Transverse colon (tissue), 4 donors: ENCODE measurements around the gene SCD. TPM values are rescaled to one million over a fixed set of nuclear protein-coding genes. Genes with fewer than 3 reads are reported as not detected.

Experiments
- DNase-seq: peaks from one replicate; pipeline ENCODE4 v3.0.0-alpha.2; 2019
- H3K27ac ChIP-seq, 4 donors: fragments of 200-600 bp; sonication (generic); 2 replicates each; pipeline ENCODE4 v1.5.1; 2016 to 2018; ENCODE audit warnings: inconsistent platforms in 4 of 4
- H3K27me3 ChIP-seq: fragments of 200-600 bp; sonication (generic); 2 replicates; pipeline ENCODE4 v1.5.1; 2017; ENCODE audit warnings: inconsistent platforms
- H3K36me3 ChIP-seq, 4 donors: fragments of 200-600 bp; sonication (generic); 2 replicates each; pipeline ENCODE4 v1.5.1; 2017 to 2019; ENCODE audit warnings: inconsistent platforms in 4 of 4
- H3K4me1 ChIP-seq, 4 donors: fragments of 200-600 bp; sonication (generic); 2 replicates each; pipeline ENCODE4 v1.5.1; 2017 to 2020; ENCODE audit warnings: inconsistent platforms in 4 of 4
- H3K4me3 ChIP-seq, 4 donors: fragments of 200-600 bp; sonication (generic); 1 replicate in 1 of 4; 2 replicates in 3 of 4; pipeline versions ENCODE4 v1.5.1 to v1.6.1; 2017 to 2019; ENCODE audit warnings: inconsistent platforms in 4 of 4
- H3K9me3 ChIP-seq, 2 donors: fragments of 200-600 bp; sonication (generic); 2 replicates each; pipeline ENCODE4 v1.5.1; 2017 to 2019; ENCODE audit warnings: inconsistent platforms in 2 of 2
- CTCF ChIP-seq, 5 experiments: fragments of 200-600 bp in 3 of 5; fragments of 450-650 bp in 2 of 5; sonication (generic) in 3 of 5; IDR thresholded peaks; 1 replicate in 2 of 5; 2 replicates in 3 of 5; pipeline ENCODE4 v1.5.1; 2016 to 2017; ENCODE audit warnings: antibody characterized with exemption in 5 of 5, inconsistent platforms in 3 of 5, mild to moderate bottlenecking in 2 of 5, moderate library complexity in 1 of 5
- EP300 ChIP-seq: sonication (generic); formaldehyde crosslinking; IDR thresholded peaks from one replicate; pipeline ENCODE4 v1.6.1; 2017; ENCODE audit warnings: antibody characterized with exemption, low read depth
- POLR2A ChIP-seq: fragments of 450-650 bp; IDR thresholded peaks from one replicate; pipeline ENCODE4 v1.6.1; 2016; ENCODE audit warnings: antibody characterized with exemption, mild to moderate bottlenecking, moderate library complexity
- POLR2AphosphoS5 ChIP-seq, 3 donors: sonication (generic); formaldehyde crosslinking; IDR thresholded peaks; one replicate each; pipeline ENCODE4 v1.6.1; 2016; ENCODE audit warnings: antibody characterized with exemption in 3 of 3
- WGBS, 2 donors: methylation state at CpG; one replicate each; pipeline ENCODE4 v1.1.5; 2018; ENCODE audit warnings: low coverage in 1 of 2; 5-methylcytosine and 5-hydroxymethylcytosine counted together
- in situ Hi-C, 4 donors: fragments of 200-750 bp; cut with MboI; loops; one replicate each; pipeline versions ENCODE4 v1.15.0 to v1.15.1; 2017; ENCODE audit warnings: low sequenced_read_pairs in 3 of 4, low pct_ligation_motif_present in 1 of 4, low pct_unique_long_range_greater_than_20kb in 1 of 4
- intact Hi-C: fragments of 100-400 bp; cut with DNase I; formaldehyde crosslinking; loops from one replicate; pipeline ENCODE4 v1.15.1; 2023; ENCODE audit warnings: low total_unique reads
- total RNA-seq, 4 donors: library from RNA; depleted of rRNA; stranded (reverse); fragments of >200 nt; gene quantifications; one replicate each; pipeline ENCODE4 v1.1.0, GENCODE V29; 2016

The SCD gene
- total RNA-seq, 4 donors from 2014 or later, result 9.2 to 62.1 (median 21.8) TPM

DNA sequence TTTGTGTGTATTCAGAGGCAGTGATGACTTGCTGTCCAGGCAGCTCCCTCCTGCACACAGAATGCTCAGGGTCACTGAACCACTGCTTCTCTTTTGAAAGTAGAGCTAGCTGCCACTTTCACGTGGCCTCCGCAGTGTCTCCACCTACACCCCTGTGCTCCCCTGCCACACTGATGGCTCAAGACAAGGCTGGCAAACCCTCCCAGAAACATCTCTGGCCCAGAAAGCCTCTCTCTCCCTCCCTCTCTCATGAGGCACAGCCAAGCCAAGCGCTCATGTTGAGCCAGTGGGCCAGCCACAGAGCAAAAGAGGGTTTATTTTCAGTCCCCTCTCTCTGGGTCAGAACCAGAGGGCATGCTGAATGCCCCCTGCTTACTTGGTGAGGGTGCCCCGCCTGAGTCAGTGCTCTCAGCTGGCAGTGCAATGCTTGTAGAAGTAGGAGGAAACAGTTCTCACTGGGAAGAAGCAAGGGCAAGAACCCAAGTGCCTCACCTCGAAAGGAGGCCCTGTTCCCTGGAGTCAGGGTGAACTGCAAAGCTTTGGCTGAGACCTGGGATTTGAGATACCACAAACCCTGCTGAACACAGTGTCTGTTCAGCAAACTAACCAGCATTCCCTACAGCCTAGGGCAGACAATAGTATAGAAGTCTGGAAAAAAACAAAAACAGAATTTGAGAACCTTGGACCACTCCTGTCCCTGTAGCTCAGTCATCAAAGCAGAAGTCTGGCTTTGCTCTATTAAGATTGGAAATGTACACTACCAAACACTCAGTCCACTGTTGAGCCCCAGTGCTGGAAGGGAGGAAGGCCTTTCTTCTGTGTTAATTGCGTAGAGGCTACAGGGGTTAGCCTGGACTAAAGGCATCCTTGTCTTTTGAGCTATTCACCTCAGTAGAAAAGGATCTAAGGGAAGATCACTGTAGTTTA lies 15.8 kb downstream of the SCD start:
- WGBS, 2 donors, result 80 to 82% methylated on average over 1 to 6 of the region's 6 CpGs
- in situ Hi-C loops (no loop called here), intact Hi-C loops (no loop called here)
- peak overlapping the region in 2 of 4 donors; percentile 4 to 23 for H3K27ac ChIP-seq
- H3K36me3 ChIP-seq, result peaks cover 0 to 6% (median 0%) of the 10 kb centered on the region in 4 donors
- no peaks in the 10 kb centered on the region for H3K27me3 ChIP-seq
- H3K9me3 ChIP-seq, result no peaks in the 10 kb centered on the region
- no peak overlapping the region for H3K4me3 ChIP-seq
- TF ChIP-seq POLR2A, result no peak
- no peak for TF ChIP-seq CTCF (IDR thresholded peaks at IDR 0.05)
- TF ChIP-seq EP300, result no peak
- TF ChIP-seq POLR2AphosphoS5 (IDR thresholded peaks at IDR 0.05), result no peak
- no peak for DNase-seq
- H3K4me1 ChIP-seq, result peaks cover 12 to 50% (median 21%) of the 10 kb centered on the region in 4 donors

- Histone ChIP-seq H3K4me1 (peaks cover 12 to 50% (median 21%) of the 10 kb centered on the region in 4 donors), H3K4me3 (no peak overlapping the region), H3K9me3 (no peaks in the 10 kb centered on the region), H3K27ac (peak overlapping the region in 3 of 4 donors; percentile 8 to 84 (median 79)), H3K36me3 (peaks cover 0 to 6% (median 0%) of the 10 kb centered on the region in 4 donors), H3K27me3 (no peaks in the 10 kb centered on the region)
- TF ChIP-seq CTCF (IDR thresholded peaks at IDR 0.05) (no peak), POLR2A (no peak), POLR2AphosphoS5 (IDR thresholded peaks at IDR 0.05) (no peak), EP300 (no peak)
- DNase-seq, result no peak
- WGBS, 2 donors, result 66 to 72% methylated on average over 3 of the region's 3 CpGs
- in situ Hi-C loops, result no loop called here
- intact Hi-C loops, result no loop called here
Observed at GRCh38 chr10:100364175-100364574, 17.1 kb downstream of the SCD start.

GRCh38 chr10:100364735-100365391 lies 17.8 kb downstream of the SCD start:
- 45 to 100% methylated on average over 1 to 7 of the region's 7 CpGs for WGBS, 2 donors
- Histone ChIP-seq H3K9me3 (no peaks in the 10 kb centered on the region), H3K4me1 (peaks cover 12 to 51% (median 22%) of the 10 kb centered on the region in 4 donors), H3K27ac (peak overlapping the region; percentile 56 to 87 (median 82)), H3K36me3 (peaks cover 0 to 6% (median 0%) of the 10 kb centered on the region in 4 donors), H3K27me3 (no peaks in the 10 kb centered on the region), H3K4me3 (no peak overlapping the region)
- TF ChIP-seq POLR2A, result peak; percentile 52
- TF ChIP-seq EP300, result peak; percentile 23
- TF ChIP-seq POLR2AphosphoS5 (IDR thresholded peaks at IDR 0.05), result peak; percentile 60 to 81 (median 79)
- no peak for TF ChIP-seq CTCF (IDR thresholded peaks at IDR 0.05)
- in situ Hi-C loops (no loop called here), intact Hi-C loops (no loop called here)
- DNase-seq, result peak; percentile 90

DNA sequence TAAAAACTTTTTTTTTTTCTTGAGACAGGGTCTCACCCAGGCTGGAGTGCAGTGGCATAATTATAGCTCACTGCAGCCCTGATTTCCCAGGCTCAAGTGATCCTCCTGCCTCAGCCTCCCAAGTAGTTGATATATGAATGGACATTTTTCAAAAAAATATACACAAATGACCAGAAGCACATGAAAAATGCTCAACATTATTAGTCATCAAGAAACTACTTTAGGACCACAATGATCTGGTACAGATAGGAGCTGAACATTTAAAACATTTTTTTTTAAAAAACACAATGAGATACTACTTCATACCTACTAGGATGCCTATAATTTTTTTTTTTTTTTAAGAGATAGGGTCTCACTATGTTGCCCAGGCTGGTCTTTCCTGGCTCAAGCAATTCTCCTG lies 21.7 kb downstream of the SCD start:
- H3K27ac ChIP-seq, result peak overlapping the region in 2 of 4 donors; percentile 30 to 99
- H3K4me3 ChIP-seq, result no peak overlapping the region
- peaks cover 18 to 76% (median 46%) of the 10 kb centered on the region in 4 donors for H3K4me1 ChIP-seq
- H3K27me3 ChIP-seq, result no peaks in the 10 kb centered on the region
- no peaks in the 10 kb centered on the region for H3K9me3 ChIP-seq
- intact Hi-C loops, result no loop called here
- no peak for DNase-seq
- TF ChIP-seq EP300 (no peak), POLR2AphosphoS5 (IDR thresholded peaks at IDR 0.05) (no peak), POLR2A (no peak), CTCF (IDR thresholded peaks at IDR 0.05) (no peak)
- in situ Hi-C loops, result no loop called here
- H3K36me3 ChIP-seq, result no peaks in the 10 kb centered on the region
